Tibial artery (tissue), 4 donors: Measurements from ENCODE around the gene IPCEF1.
"Not testable (repeated sequence)": the region's sequence is repeated elsewhere in the genome, so short reads cannot be mapped to it uniquely, and the experiment has no call there.

Source experiments
- DNase-seq, 2 donors: peaks; one replicate each; pipeline ENCODE4 v3.0.0-alpha.2; 2019
- H3K27ac ChIP-seq, 2 donors: fragments of 200-600 bp; sonication (generic) in 1 of 2; 1 replicate in 1 of 2; 2 replicates in 1 of 2; pipeline ENCODE4 v1.5.1; 2018 to 2019; ENCODE audit warnings: mild to moderate bottlenecking in 1 of 2
- H3K27me3 ChIP-seq, 2 donors: fragments of 200-600 bp; sonication (generic) in 1 of 2; one replicate each; pipeline versions ENCODE4 v1.5.1 to v1.6.0; 2016 to 2019
- H3K36me3 ChIP-seq, 3 donors: fragments of 200-600 bp; sonication (generic) in 2 of 3; one replicate each; pipeline ENCODE4 v1.5.1; 2016 to 2019; ENCODE audit warnings: mild to moderate bottlenecking in 2 of 3
- H3K4me1 ChIP-seq, 4 donors: fragments of 200-600 bp; sonication (generic) in 2 of 4; 1 replicate in 3 of 4; 2 replicates in 1 of 4; pipeline ENCODE4 v1.5.1; 2016 to 2019
- H3K4me3 ChIP-seq, 2 donors: fragments of 200-600 bp; sonication (generic) in 1 of 2; 1 replicate in 1 of 2; 2 replicates in 1 of 2; pipeline ENCODE4 v1.5.1; 2018 to 2019; ENCODE audit warnings: mild to moderate bottlenecking in 2 of 2
- H3K9me3 ChIP-seq, 3 donors: fragments of 200-600 bp; sonication (generic) in 1 of 3; one replicate each; pipeline ENCODE4 v1.5.1; 2016 to 2019
- intact Hi-C: fragments of 100-400 bp; cut with DNase I; formaldehyde crosslinking; loops from one replicate; pipeline ENCODE4 v1.15.0; 2023; ENCODE audit warnings: low total_unique reads
- TF ChIP-seq, protein P1 (sequence below), 2 experiments: fragments of 200-600 bp in 1 of 2; fragments of 450-650 bp in 1 of 2; IDR thresholded peaks; one replicate each; pipeline ENCODE4 v1.5.1; 2017 to 2019; ENCODE audit warnings: antibody characterized with exemption in 2 of 2, mild to moderate bottlenecking in 1 of 2, moderate library complexity in 1 of 2

Gene IPCEF1

DNA sequence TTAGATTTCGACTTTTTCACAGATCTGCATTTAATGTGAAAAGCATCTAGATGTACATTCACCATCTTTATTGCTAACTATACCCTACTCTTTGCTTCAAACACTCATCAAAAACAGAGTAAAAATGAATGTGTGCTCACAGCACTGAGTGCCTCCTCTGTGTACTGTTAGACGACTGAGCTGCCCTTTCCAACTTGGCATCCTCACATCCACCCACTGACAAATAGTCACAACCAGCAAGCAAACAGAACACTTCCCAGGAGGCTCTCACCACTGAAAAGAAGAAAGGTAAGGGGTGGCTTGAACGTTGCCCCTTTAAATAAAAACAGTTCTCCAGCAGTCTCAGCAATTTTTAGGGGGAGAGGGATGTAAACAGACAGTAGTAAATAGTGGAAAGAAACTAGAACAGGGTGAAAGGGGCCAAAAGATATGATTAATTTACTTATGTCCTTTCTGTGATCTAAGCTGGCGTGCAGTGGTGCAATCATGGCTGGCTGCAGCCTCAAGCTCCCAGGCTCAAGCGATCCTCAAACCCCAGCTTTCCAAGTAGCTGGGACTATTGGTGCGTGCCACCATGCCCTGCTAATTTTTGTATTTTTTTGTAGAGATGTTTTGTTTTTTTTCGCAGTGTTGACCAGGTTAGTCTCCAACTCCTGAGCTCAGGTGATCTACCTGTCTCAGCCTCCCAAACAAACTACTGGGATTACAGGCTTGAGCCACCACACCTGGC lies 48.7 kb downstream of the IPCEF1 start:
- H3K27ac ChIP-seq, result no peak overlapping the region
- no peaks in the 10 kb centered on the region for H3K9me3 ChIP-seq
- H3K27me3 ChIP-seq, result no peaks in the 10 kb centered on the region
- H3K4me3 ChIP-seq, result no peak overlapping the region
- H3K36me3 ChIP-seq, result no peaks in the 10 kb centered on the region
- intact Hi-C loops, result no loop called here
- no peak for DNase-seq
- no peaks in the 10 kb centered on the region for H3K4me1 ChIP-seq
- TF ChIP-seq, protein P1, sequence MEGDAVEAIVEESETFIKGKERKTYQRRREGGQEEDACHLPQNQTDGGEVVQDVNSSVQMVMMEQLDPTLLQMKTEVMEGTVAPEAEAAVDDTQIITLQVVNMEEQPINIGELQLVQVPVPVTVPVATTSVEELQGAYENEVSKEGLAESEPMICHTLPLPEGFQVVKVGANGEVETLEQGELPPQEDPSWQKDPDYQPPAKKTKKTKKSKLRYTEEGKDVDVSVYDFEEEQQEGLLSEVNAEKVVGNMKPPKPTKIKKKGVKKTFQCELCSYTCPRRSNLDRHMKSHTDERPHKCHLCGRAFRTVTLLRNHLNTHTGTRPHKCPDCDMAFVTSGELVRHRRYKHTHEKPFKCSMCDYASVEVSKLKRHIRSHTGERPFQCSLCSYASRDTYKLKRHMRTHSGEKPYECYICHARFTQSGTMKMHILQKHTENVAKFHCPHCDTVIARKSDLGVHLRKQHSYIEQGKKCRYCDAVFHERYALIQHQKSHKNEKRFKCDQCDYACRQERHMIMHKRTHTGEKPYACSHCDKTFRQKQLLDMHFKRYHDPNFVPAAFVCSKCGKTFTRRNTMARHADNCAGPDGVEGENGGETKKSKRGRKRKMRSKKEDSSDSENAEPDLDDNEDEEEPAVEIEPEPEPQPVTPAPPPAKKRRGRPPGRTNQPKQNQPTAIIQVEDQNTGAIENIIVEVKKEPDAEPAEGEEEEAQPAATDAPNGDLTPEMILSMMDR (IDR thresholded peaks at IDR 0.05), result no peak

DNA sequence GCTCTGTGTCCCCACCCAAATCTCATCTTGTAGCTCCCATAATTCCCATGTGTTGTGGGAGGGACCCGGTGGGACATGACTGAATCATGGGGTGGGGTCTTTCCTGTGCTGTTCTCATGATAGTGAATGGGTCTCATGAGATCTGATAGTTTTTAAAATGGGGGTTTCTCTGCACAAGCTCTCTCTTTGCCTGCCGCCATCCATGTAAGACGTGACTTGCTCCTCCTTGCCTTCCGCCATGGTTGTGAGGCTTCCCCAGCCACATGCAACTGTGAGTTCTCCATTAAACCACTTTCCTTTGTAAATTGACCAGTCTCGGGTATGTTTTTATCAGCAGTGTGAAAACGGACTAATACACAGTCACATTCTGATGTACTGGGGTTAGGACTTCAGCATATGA lies 49.5 kb downstream of the IPCEF1 start:
- H3K27ac ChIP-seq, DNase-seq, H3K4me3 ChIP-seq, H3K27me3 ChIP-seq, H3K9me3 ChIP-seq, intact Hi-C loops, H3K4me1 ChIP-seq, H3K36me3 ChIP-seq: not testable (repeated sequence)

DNA sequence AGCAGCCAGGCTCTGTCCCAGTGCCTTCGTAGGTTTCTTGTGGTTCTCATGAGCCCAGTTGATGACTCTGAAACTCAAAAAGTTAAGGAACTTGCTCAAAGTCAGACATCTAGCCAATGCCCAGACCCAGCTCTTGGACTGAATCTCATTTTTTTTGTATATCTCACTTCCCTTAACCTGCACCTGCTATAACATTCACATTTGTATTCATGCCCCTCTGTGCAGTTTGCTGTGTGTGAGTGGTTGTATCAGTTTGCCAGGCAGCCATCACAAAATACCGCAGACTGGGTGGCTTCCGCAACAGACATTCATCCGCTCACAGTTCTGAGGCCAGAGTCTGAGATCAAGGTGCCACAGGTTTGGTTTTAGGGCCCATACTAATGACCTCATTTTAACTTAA lies 49.9 kb downstream of the IPCEF1 start:
- TF ChIP-seq, protein P1 (IDR thresholded peaks at IDR 0.05), result no peak
- no peak overlapping the region for H3K27ac ChIP-seq
- DNase-seq, result no peak
- H3K27me3 ChIP-seq, result no peaks in the 10 kb centered on the region
- H3K9me3 ChIP-seq, result no peaks in the 10 kb centered on the region
- intact Hi-C loops, result no loop called here
- no peak overlapping the region for H3K4me3 ChIP-seq
- H3K4me1 ChIP-seq, result no peaks in the 10 kb centered on the region
- H3K36me3 ChIP-seq, result no peaks in the 10 kb centered on the region

DNA sequence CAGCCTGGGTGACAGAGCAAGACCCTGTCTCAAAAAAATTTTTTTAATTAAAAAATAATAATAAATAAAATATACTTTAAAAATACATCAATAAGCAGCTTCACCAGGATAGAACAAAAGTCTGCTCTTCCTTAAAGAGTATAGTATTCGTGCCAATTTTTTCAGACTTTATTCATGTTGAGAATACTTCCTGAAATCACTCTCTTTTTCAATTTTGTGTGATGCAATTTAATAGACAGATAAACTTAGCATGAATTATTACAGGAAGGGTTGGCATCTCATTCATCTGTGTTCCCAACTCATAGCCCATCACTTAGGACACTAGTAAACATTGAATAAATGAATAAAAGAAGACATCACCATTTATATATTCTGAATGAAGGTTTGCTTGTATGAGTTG lies 52.4 kb downstream of the IPCEF1 start:
- Histone ChIP-seq H3K4me3 (no peak overlapping the region), H3K36me3 (no peaks in the 10 kb centered on the region), H3K27ac (no peak overlapping the region), H3K9me3 (no peaks in the 10 kb centered on the region), H3K27me3 (no peaks in the 10 kb centered on the region), H3K4me1 (no peaks in the 10 kb centered on the region)
- no peak for DNase-seq
- intact Hi-C loops, result no loop called here
- TF ChIP-seq, protein P1 (IDR thresholded peaks at IDR 0.05), result no peak

DNA sequence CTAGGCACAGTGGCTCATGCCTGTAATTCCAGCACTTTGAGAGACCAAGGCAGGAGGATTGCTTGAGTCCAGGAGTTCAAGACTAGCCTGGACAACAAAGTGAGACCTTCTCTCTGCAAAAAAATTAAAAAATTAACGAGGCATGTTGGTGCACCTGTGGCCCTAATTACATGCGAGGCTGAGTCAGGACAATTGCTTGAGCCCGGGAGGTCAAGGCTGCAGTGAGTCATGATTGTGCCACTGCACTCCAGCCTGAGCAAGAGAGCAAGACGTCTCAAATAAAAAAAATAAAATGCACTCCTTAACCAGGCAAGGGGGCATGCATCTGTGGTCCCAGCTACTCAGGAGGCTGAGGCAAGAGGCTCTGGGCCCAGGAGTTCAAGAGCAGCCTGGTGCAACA lies 53.0 kb downstream of the IPCEF1 start:
- intact Hi-C loops, H3K27me3 ChIP-seq, H3K36me3 ChIP-seq, H3K4me3 ChIP-seq, H3K9me3 ChIP-seq, DNase-seq, H3K4me1 ChIP-seq, H3K27ac ChIP-seq: not testable (repeated sequence)

DNA sequence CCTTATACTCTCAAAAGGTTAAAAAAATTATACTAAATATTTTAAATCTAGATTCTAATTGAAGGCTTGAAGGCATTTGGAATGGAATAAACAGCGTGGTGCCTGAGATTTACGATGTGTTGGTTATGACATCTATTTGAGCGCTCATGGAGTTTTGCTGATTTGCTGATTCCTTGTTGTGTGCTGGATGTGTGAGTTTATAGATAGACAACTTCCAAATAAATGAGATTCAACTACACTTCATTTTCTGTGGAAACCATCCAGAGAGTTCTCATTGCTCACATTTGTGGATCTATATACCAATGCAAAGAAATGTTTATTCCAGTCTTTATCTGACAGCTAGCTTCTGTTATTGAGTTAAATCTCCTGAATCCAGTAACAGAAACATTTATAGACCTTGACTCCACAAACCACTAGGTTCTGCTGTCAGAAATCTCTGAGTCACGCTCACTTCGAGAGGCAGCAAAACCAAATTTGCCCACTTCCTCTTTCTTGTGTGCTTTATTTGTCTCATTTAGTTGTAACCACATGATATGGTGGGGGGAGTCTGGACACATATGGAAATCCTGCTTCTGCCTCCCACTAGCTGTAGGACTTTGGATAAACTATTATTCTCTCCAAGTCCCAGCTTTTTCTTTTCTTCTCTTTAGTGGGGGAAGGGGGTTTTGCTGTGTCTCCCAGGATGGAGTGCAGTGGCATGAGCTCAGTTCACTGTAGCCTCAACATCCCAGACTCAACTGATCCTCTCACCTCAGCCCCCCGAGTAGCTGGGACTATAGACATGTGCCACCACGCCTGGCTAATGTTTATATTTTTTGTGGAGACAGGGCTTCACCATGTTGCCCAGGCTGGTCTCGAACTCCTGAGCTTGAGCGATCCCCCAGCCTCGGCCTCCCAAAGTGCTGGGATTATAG lies 54.5 kb downstream of the IPCEF1 start:
- Histone ChIP-seq H3K4me1 (peaks cover 0 to 13% (median 8%) of the 10 kb centered on the region in 4 donors), H3K36me3 (no peaks in the 10 kb centered on the region), H3K27me3 (no peaks in the 10 kb centered on the region), H3K4me3 (no peak overlapping the region), H3K9me3 (no peaks in the 10 kb centered on the region), H3K27ac (no peak overlapping the region)
- intact Hi-C loops, result no loop called here
- TF ChIP-seq, protein P1 (IDR thresholded peaks at IDR 0.05), result no peak
- DNase-seq, result no peak
